ENCODE data around the gene LPCAT4.

GRCh38 chr15:34323217-34323616, 43.8 kb downstream of the LPCAT4 start:
- TF ChIP-seq POLR2A (IDR thresholded peaks at IDR 0.05) = no peak
- TF ChIP-seq, protein P1, sequence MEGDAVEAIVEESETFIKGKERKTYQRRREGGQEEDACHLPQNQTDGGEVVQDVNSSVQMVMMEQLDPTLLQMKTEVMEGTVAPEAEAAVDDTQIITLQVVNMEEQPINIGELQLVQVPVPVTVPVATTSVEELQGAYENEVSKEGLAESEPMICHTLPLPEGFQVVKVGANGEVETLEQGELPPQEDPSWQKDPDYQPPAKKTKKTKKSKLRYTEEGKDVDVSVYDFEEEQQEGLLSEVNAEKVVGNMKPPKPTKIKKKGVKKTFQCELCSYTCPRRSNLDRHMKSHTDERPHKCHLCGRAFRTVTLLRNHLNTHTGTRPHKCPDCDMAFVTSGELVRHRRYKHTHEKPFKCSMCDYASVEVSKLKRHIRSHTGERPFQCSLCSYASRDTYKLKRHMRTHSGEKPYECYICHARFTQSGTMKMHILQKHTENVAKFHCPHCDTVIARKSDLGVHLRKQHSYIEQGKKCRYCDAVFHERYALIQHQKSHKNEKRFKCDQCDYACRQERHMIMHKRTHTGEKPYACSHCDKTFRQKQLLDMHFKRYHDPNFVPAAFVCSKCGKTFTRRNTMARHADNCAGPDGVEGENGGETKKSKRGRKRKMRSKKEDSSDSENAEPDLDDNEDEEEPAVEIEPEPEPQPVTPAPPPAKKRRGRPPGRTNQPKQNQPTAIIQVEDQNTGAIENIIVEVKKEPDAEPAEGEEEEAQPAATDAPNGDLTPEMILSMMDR (IDR thresholded peaks at IDR 0.05) = no peak
- no peak for TF ChIP-seq EP300 (IDR thresholded peaks at IDR 0.05)

Data from upper lobe of left lung (tissue), 4 donors.